ENCODE results near the gene KRT82. TPM values are rescaled to one million over a fixed set of nuclear protein-coding genes. Genes with fewer than 3 reads are reported as not detected.
A peak's percentile ranks its signal among the peaks of the same experiment; 100 is the strongest.

KRT82 gene
- total RNA-seq, 4 donors from 2014 or later, result not detected

DNA sequence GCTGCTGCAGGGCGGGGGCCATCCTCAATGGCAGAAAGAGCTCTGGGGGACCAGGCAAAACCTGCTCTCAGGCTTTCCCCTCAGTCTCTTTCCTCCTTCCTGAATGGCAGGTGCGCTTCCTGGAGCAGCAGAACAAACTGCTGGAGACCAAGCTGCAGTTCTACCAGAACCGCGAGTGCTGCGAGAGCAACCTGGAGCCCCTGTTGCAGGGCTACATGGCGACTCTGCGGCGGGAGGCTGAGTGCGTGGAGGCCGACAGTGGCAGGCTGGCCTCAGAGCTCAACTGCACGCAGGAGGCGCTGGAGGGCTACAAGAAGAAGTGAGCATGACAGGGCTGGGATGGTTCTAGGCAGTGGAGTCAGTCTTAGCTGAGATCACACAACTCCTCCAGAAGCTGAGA is 62.0 kb downstream of the KRT82 start:
- TF ChIP-seq POLR2A (IDR thresholded peaks at IDR 0.05), result no peak
- TF ChIP-seq, protein P1, sequence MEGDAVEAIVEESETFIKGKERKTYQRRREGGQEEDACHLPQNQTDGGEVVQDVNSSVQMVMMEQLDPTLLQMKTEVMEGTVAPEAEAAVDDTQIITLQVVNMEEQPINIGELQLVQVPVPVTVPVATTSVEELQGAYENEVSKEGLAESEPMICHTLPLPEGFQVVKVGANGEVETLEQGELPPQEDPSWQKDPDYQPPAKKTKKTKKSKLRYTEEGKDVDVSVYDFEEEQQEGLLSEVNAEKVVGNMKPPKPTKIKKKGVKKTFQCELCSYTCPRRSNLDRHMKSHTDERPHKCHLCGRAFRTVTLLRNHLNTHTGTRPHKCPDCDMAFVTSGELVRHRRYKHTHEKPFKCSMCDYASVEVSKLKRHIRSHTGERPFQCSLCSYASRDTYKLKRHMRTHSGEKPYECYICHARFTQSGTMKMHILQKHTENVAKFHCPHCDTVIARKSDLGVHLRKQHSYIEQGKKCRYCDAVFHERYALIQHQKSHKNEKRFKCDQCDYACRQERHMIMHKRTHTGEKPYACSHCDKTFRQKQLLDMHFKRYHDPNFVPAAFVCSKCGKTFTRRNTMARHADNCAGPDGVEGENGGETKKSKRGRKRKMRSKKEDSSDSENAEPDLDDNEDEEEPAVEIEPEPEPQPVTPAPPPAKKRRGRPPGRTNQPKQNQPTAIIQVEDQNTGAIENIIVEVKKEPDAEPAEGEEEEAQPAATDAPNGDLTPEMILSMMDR (IDR thresholded peaks at IDR 0.05), result no peak
- no peaks in the 10 kb centered on the region for H3K27me3 ChIP-seq
- intact Hi-C loops (cut with DNase I), result no loop called here
- peaks cover 48 to 61% of the 10 kb centered on the region in 2 donors for H3K4me1 ChIP-seq
- H3K4me3 ChIP-seq (replicated peaks in 1 of 3), result no peak overlapping the region
- no peaks in the 10 kb centered on the region for H3K36me3 ChIP-seq
- peak overlapping the region; percentile 63 to 95 (median 93) for H3K27ac ChIP-seq
- 93 to 100% methylated on average over 3 to 12 of the region's 12 CpGs for WGBS, 2 donors
- no peaks in the 10 kb centered on the region for H3K9me3 ChIP-seq
- no peak for DNase-seq

Other genes starting within 250 kb of the KRT82 start
- gene KRT80, start 214.3 kb downstream of the KRT82 start, total RNA-seq, result 1 to 10 TPM in 1 of 4 donors, under 1 TPM in 1, not detected in 2; 0.34 to 1.6 TPM
- gene KRT7, start 173.1 kb downstream of the KRT82 start, total RNA-seq, result 100 to 1,000 TPM; 333 to 826 (median 460) TPM
- gene KRT86, start 131.7 kb downstream of the KRT82 start, total RNA-seq, result 1 to 10 TPM in 1 of 4 donors, under 1 TPM in 3; 0.13 to 1.1 (median 0.42) TPM
- gene KRT81, start 114.8 kb downstream of the KRT82 start, total RNA-seq, result under 1 TPM in 2 of 4 donors, not detected in 2; 0.11 to 0.71 TPM
- gene KRT83, start 84.9 kb downstream of the KRT82 start, total RNA-seq, result under 1 TPM in 3 of 4 donors, not detected in 1; 0.22 to 0.46 (median 0.40) TPM
- gene KRT85, start 38.9 kb downstream of the KRT82 start, total RNA-seq, result not detected
- not detected for gene KRT84, start 20.7 kb downstream of the KRT82 start, total RNA-seq
- not detected for gene KRT75, start 28.0 kb upstream of the KRT82 start, total RNA-seq
- gene KRT6B, start 45.8 kb upstream of the KRT82 start, total RNA-seq, result not detected
- gene KRT6C, start 67.5 kb upstream of the KRT82 start, total RNA-seq, result not detected
- gene KRT6A, start 86.9 kb upstream of the KRT82 start, total RNA-seq, result under 1 TPM in 1 of 4 donors, not detected in 3; 0.27 TPM
- 1 to 10 TPM in 1 of 4 donors, not detected in 3; 1.4 TPM for gene KRT5, start 114.1 kb upstream of the KRT82 start, total RNA-seq
- not detected for gene KRT71, start 146.8 kb upstream of the KRT82 start, total RNA-seq
- gene KRT74, start 167.5 kb upstream of the KRT82 start, total RNA-seq, result not detected
- not detected for gene KRT72, start 195.1 kb upstream of the KRT82 start, total RNA-seq
- gene KRT73, start 212.2 kb upstream of the KRT82 start, total RNA-seq, result not detected
- 1 to 10 TPM in 1 of 4 donors, not detected in 3; 1.3 TPM for gene KRT2, start 245.9 kb upstream of the KRT82 start, total RNA-seq

Data from thyroid gland (tissue), 4 donors.